ENCODE data around the gene SUPT3H. TPM values are rescaled to one million over a fixed set of nuclear protein-coding genes. Genes with fewer than 3 reads are reported as not detected.

Gene SUPT3H
- total RNA-seq, 1 experiment from 2014 or later: 12.7 TPM

- Mint-ChIP-seq H3K4me1 (ENCODE audit: insufficient read depth, unreplicated experiment) (peaks cover 15% of the 10 kb centered on the region), H3K27ac (ENCODE audit: low read depth, unreplicated experiment) (peak overlapping the region; percentile 71), H3K36me3 (ENCODE audit: insufficient read depth, unreplicated experiment) (no peaks in the 10 kb centered on the region), H3K27me3 (ENCODE audit: insufficient read depth, unreplicated experiment) (no peaks in the 10 kb centered on the region), H3K4me3 (ENCODE audit: unreplicated experiment) (no peak overlapping the region), H3K9me3 (ENCODE audit: unreplicated experiment) (no peaks in the 10 kb centered on the region)
- no TSS peak for BruUV-seq (replicated peaks)
- intact Hi-C loops (cut with micrococcal nuclease): no loop called here
- no peak for DNase-seq (ENCODE audit: unreplicated experiment)
- POLR2A ChIA-PET: interaction anchor here (0.8 kb wide), 1 partner anchor 23 kb away, joined by 3 read pairs; no protein-coding TSS in a partner anchor
- TF ChIP-seq, protein P1, sequence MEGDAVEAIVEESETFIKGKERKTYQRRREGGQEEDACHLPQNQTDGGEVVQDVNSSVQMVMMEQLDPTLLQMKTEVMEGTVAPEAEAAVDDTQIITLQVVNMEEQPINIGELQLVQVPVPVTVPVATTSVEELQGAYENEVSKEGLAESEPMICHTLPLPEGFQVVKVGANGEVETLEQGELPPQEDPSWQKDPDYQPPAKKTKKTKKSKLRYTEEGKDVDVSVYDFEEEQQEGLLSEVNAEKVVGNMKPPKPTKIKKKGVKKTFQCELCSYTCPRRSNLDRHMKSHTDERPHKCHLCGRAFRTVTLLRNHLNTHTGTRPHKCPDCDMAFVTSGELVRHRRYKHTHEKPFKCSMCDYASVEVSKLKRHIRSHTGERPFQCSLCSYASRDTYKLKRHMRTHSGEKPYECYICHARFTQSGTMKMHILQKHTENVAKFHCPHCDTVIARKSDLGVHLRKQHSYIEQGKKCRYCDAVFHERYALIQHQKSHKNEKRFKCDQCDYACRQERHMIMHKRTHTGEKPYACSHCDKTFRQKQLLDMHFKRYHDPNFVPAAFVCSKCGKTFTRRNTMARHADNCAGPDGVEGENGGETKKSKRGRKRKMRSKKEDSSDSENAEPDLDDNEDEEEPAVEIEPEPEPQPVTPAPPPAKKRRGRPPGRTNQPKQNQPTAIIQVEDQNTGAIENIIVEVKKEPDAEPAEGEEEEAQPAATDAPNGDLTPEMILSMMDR (IDR thresholded peaks at IDR 0.05; ENCODE audit: unreplicated experiment): no peak
- CTCF ChIA-PET: interaction anchor here (0.7 to 1.2 kb wide), 3 partner anchors 13 to 599 kb away, joined by 3 read pairs; no protein-coding TSS in a partner anchor
These were observed 262.0 kb downstream of the SUPT3H start for GRCh38 chr6:45115696-45116095.

DNA sequence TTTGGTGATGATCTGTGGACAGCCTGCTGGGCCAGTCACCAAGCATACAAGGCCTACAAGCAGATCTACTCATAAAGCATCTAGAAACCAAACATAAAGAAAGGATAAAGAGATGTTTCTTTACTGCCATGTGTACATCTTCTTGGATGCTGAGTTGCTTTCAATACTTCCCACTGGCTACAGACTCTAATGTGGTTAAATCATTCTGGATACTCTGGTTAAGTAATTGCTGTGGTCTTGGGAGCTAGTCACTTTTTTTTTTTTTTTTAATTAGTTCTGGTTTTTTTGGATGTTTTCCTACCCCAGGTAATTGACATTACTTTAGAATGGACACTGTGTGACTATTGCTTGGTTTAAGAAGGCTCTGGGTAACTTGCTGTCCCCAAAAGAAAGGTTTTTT lies 265.0 kb downstream of the SUPT3H start:
- Mint-ChIP-seq H3K4me3 (ENCODE audit: unreplicated experiment) (no peak overlapping the region), H3K27ac (ENCODE audit: low read depth, unreplicated experiment) (no peak overlapping the region), H3K4me1 (ENCODE audit: insufficient read depth, unreplicated experiment) (peaks cover 15% of the 10 kb centered on the region), H3K9me3 (ENCODE audit: unreplicated experiment) (no peaks in the 10 kb centered on the region), H3K36me3 (ENCODE audit: insufficient read depth, unreplicated experiment) (no peaks in the 10 kb centered on the region), H3K27me3 (ENCODE audit: insufficient read depth, unreplicated experiment) (no peaks in the 10 kb centered on the region)
- no TSS peak for BruUV-seq (replicated peaks)
- CTCF ChIA-PET: no interaction called here
- TF ChIP-seq, protein P1 (IDR thresholded peaks at IDR 0.05; ENCODE audit: unreplicated experiment): no peak
- POLR2A ChIA-PET: interaction anchor here (0.6 kb wide), 1 partner anchor 34 kb away, joined by 3 read pairs; no protein-coding TSS in a partner anchor
- intact Hi-C loops (cut with micrococcal nuclease): no loop called here
- no peak for DNase-seq (ENCODE audit: unreplicated experiment)

- BruUV-seq (replicated peaks): no TSS peak
- CTCF ChIA-PET: interaction anchor here (1.2 kb wide), 1 partner anchor 10 kb away, joined by 6 read pairs; no protein-coding TSS in a partner anchor
These were observed 268.2 kb downstream of the SUPT3H start for GRCh38 chr6:45109551-45109950.

DNA sequence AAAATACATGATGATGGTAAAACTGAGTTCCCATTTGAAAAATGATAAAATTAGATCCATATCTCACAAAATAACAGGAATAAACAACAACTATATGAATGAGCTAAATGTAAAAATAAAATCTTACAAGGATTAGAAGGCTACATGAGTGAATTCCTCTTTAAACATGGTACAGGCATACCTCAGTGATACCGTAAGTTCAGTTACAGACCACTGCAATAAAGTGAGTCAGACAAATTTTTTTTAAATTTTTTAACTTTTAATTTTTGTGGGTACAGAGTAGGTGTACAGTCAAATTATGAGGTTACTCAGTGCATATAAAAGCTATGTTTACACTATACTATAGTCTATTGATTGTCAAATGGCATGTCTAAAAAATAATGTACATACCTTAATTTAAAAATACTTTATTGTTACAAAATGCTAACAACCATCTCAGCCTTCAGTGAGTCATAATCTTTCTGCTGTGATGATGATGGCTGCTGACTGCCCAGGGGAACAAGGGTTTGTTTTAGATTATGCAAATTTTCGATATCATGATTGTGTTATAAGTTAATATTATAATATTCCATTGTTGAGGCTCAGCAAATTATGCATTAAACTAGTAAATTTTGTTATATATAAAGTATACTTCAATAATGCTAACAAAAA lies 272.4 kb downstream of the SUPT3H start:
- H3K4me1 Mint-ChIP-seq (ENCODE audit: insufficient read depth, unreplicated experiment): no peaks in the 10 kb centered on the region
- ChIA-PET POLR2A (no interaction called here), CTCF (interaction anchor here (0.6 kb wide), 1 partner anchor 262 kb away, joined by 4 read pairs; no protein-coding TSS in a partner anchor)
- no TSS peak for BruUV-seq (replicated peaks)
- no peaks in the 10 kb centered on the region for H3K9me3 Mint-ChIP-seq (ENCODE audit: unreplicated experiment)
- H3K4me3 Mint-ChIP-seq (ENCODE audit: unreplicated experiment): no peak overlapping the region
- peak; percentile 11 for DNase-seq (ENCODE audit: unreplicated experiment)
- TF ChIP-seq, protein P1 (IDR thresholded peaks at IDR 0.05; ENCODE audit: unreplicated experiment): no peak
- intact Hi-C loops (cut with micrococcal nuclease): no loop called here
- H3K27ac Mint-ChIP-seq (ENCODE audit: low read depth, unreplicated experiment): no peak overlapping the region
- no peaks in the 10 kb centered on the region for H3K27me3 Mint-ChIP-seq (ENCODE audit: insufficient read depth, unreplicated experiment)
- no peaks in the 10 kb centered on the region for H3K36me3 Mint-ChIP-seq (ENCODE audit: insufficient read depth, unreplicated experiment)

More at GRCh38 chr6:45109551-45109950, 268.2 kb downstream of the SUPT3H start:
- Mint-ChIP-seq H3K36me3 (ENCODE audit: insufficient read depth, unreplicated experiment) (no peaks in the 10 kb centered on the region), H3K9me3 (ENCODE audit: unreplicated experiment) (no peaks in the 10 kb centered on the region), H3K4me1 (ENCODE audit: insufficient read depth, unreplicated experiment) (no peaks in the 10 kb centered on the region), H3K4me3 (ENCODE audit: unreplicated experiment) (no peak overlapping the region), H3K27ac (ENCODE audit: low read depth, unreplicated experiment) (no peak overlapping the region), H3K27me3 (ENCODE audit: insufficient read depth, unreplicated experiment) (no peaks in the 10 kb centered on the region)
- POLR2A ChIA-PET: interaction anchor here (0.6 to 1.0 kb wide), 2 partner anchors 32 to 235 kb away, joined by 3 read pairs; no protein-coding TSS in a partner anchor
- TF ChIP-seq, protein P1 (IDR thresholded peaks at IDR 0.05; ENCODE audit: unreplicated experiment): no peak
- intact Hi-C loops (cut with micrococcal nuclease): no loop called here
- no peak for DNase-seq (ENCODE audit: unreplicated experiment)

All from MCF 10A (cell line).